AG08395 (cell line): Measurements from ENCODE around the gene SDK2.

Experiments
- DNase-seq: peaks from one replicate; pipeline ENCODE4 v3.0.0; 2012; ENCODE audit warnings: mixed read lengths, low spot score

SDK2 gene

DNA sequence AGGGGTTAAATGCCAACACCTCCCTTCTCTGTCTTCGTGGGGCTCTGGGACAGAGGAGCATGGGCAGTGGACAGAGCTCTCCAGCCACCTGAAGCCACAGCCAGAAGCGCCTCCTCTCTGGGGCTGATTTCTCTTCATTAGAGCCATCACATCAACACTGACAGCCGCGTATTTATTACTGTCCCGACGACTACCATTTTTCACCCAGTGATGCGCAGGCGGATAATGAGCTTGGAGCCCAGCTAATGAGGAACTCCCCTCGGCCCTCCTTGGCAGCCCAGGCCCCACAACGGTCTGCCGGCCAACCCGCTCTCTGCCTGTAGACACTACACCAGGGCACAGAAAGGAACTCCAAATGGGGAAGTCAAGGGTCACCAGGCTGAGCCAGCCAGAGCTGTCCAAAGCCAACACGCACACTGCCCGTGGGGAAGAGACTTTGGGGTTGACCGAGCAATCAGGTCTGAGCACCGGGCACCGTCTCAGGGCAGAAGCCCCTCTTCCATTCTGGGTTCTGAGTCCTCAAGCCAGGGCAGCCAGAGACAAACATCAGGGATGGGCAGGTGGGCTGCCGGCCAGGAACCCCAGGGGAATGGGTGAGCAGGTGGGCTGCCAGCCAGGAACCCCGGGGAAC is 13.2 kb downstream of the SDK2 start:
- DNase-seq, result no peak

GRCh38 chr17:73630531-73630930 is 13.7 kb downstream of the SDK2 start:
- DNase-seq, result no peak

- DNase-seq, result no peak
These were observed 15.3 kb downstream of the SDK2 start for GRCh38 chr17:73628642-73629552.

GRCh38 chr17:73625991-73626673 is 18.1 kb downstream of the SDK2 start:
- no peak for DNase-seq

GRCh38 chr17:73625006-73625405 is 19.2 kb downstream of the SDK2 start:
- no peak for DNase-seq

DNA sequence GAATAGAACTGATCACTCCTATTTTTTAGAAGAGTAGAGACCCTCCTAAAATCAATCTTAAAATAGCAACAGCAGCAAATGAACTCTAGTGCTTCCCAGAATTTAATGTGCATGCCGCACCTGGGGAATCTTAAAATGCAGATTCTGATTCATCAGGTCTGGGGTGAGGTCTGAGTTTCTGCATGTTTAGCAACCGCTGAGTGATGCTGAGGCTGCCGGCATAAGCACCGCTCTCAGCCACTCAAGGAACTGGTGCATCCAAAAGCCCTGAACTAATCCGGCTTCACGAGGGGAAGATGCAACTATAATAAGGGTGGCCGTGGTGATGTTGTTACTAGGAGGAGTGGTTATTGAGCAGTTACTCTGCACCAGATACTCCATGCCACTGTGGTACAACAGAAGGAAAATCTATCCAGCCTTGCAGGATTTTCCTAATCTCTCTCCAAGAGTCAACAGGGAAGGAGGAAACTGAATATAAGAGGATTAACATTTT is 19.7 kb downstream of the SDK2 start:
- no peak for DNase-seq

- DNase-seq, result no peak
These were observed 20.4 kb downstream of the SDK2 start for GRCh38 chr17:73623818-73624217.

GRCh38 chr17:73623247-73623646 is 21.0 kb downstream of the SDK2 start:
- DNase-seq, result no peak

DNA sequence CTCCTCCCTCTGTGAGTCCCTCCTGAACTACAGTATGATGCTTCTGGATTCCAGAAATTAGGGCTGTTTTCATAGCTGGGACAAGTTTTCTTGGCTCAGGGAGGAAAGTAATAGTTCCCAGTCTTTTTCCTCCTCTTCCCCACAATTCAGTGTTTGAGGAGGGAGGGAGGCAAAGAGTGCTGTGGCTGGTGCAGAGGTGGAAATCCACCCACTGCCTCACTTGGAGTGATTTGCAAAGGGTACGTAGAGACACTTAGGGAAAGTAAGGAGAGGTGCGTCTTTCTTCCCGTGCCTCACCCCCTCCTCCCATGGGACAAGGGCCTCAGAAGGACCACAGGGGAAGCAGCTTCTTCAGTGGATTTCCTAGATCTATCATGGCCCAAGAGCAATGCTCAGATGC is 21.9 kb downstream of the SDK2 start:
- DNase-seq, result no peak

GRCh38 chr17:73621685-73622084 is 22.6 kb downstream of the SDK2 start:
- DNase-seq, result no peak

DNA sequence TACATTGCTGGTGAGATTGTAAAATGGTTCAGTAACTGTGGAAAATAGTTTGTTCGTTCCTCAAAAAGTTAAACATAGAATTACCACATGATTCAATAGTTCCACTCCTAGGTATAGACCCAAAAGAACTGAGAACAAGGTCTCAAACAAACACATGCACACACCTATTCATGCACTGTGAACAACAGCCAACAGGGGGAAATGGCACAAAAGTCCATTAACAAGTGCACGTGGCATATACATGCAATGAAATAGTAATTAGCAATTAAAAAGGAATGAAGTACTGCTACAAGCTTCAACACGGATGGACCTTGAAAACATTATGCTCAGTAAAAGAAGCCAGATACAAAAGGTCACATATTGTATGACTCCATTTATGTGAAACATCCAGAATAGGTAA is 23.8 kb downstream of the SDK2 start:
- no peak for DNase-seq

- DNase-seq, result no peak
These were observed 26.7 kb downstream of the SDK2 start for GRCh38 chr17:73617501-73617900.

- no peak for DNase-seq
These were observed 27.3 kb downstream of the SDK2 start for GRCh38 chr17:73616873-73617404.

DNA sequence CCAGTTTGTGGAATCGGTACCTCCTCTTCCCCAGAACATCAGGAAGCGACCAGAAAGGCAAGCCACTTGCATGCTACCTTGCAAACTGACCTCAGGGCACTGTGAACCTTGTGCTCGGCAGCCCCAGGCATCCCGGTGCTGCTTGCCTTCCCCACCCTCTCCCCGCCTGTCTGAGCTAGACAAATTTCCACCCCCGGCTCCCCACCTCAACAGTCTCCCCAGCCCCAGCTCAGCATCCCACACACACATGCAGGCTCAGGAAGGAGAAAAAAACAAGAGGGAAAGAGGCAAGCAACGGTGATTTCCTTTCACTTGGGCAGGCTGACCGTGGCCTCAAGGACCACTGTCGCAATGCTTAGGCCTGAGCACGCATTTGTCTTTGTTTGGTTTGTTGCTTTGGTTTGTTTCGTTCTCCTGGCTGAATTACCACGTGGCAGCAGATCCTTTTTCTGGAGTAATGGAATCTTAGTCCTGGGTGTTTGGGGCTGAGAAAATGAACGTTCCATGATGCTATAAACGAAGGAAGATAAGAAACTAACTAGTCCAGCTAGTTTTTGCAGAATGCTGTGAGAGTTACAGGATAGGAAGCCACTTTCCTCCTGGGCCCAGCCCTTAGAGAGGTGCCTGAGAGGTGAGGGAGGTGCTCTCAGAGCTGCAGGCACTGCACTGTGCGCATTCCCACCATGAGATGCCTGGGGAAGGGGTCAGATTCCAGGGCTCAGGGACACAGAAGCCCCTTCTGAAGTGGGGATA is 27.9 kb downstream of the SDK2 start:
- DNase-seq, result no peak

DNA sequence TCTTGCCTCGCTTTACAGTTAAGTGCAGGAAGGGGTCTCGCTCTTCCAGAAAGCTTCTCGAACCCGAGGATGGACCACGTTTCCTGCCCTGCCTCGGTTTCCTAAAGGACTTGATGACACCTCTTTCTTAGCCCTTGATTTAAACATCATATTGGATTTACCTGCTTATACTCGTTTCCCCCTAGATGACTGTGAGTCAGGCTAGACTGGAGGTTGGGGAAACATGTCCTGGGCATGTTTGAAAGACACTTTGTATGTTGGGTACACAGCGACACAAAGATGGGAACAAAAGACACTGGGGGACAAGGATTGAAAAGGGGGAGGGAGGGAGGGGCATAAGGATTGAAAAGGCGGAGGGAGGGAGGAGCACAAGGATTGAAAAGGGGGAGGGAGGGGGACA is 30.0 kb downstream of the SDK2 start:
- DNase-seq, result no peak

DNA sequence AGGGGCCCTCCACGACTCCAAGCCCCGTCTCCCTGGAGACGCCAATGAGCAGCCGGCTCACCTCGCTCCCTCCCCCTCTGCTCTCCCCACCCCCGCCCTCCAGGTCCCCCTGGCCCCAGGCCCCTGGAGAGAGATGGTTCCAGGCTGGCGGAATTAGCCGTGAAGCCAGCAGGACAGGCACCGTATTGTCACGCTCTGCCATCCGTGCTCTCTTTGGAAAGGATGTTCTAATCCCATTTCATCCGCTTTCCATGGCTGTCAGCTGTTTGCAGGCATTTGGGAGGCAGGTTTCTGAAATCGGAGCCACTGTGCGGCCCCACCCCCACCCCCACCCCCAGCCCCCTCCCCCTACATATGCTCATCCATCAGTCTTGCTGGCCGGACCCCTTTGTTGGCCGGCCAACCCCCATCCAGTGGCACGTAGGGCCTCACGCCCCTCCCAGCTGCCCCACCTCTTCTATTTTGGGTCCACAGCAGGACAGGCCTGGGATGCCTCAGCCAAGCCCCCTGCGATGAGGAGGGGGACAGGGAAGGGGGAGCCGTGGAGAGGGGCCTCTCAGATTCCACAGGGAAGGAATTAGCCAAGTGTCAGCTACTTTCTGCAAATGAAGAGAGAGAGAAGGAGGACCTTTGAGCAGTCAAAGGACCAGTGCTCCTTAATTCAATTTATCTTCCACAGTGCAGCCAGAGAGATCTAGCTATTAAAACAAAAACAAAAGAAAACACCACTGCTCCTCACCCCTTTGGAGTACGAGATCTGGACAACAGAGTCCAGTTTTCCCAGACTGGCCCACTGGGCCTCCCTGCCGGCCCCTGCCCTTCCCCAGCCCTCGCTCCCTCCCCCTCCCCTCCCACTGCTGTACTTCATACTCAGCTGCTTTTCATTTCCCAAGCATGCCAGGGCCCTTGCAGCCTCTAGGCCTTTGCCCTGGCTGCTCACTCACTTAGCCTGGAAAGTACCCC is 30.7 kb downstream of the SDK2 start:
- no peak for DNase-seq

DNA sequence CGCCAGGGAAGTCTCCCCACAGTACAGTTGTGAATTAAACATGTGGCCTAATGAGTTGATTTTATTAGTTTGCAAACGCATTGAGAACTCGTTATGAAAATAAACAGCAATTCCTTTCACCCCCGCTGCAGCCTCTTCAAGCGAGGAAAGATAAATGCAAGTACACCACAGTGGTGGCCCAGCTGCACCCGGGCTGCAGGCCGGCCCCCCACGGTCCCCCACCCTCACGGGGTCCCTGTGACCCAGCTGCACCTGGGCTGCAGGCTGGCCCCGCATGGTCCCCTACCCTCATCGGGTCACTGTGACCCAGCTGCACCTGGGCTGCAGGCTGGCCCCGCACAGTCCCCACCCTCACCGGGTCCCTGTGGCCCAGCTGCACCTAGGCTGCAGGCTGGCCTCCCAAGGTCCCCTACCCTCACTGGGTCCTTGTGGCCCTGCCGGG is 32.2 kb downstream of the SDK2 start:
- DNase-seq, result no peak

DNA sequence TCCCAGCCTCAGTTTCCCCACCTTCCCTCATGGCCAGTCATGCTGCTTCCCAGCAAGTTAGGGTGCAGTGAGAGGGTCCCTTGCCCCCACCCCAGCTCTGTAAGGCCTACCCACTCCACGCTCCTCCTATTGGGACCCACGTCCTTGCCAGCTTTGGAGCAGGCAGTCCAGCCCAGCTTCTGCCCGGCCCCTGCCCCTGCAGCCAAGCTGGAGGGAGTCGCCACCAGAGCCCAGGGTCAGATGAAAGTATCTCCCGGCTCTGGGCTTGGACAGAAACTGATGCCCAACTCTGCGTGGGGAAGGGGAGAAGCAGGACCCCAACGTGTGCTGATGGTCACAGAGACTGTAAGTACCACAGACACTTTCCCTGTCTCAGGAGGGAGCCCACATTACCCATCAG is 32.6 kb downstream of the SDK2 start:
- no peak for DNase-seq

GRCh38 chr17:73610331-73610911 is 33.8 kb downstream of the SDK2 start:
- peak; percentile 81 for DNase-seq

DNA sequence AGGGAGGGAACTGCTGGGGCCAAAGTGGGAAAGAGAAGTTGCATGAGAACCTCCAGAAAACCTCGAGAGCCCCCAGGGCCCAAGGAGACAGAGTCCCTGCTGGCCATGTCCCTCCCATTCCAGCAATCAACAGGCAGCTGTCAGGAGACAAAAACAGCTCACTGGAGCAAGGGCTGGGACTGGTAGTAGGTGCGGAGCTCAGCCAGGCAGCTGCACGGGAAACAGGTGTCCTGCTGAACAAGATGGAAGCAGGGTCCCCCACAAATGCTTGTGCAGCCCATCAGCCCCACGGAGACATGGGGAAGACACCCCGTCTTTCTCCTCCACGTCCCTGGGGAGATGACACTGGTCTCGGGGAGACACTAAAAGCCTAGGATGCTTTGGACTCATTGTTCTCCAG is 34.5 kb downstream of the SDK2 start:
- no peak for DNase-seq
